NCI-H2171 (cell line): ENCODE measurements around the gene CPZ.

ENCODE experiments used
- DNase-seq: peaks from one replicate; lab custom pipeline; 2025; lab: John Stamatoyannopoulos, UW

Gene CPZ

GRCh38 chr4:8592366-8593263, at the start of gene CPZ:
Gene CPZ (plus strand): TSS chr4:8592765. CDS start chr4:8592834, 69 bp downstream.
- no peak for DNase-seq

GRCh38 chr4:8542776-8543525, 49.6 kb upstream of the CPZ start:
- DNase-seq, result no peak

GRCh38 chr4:8543623-8544022, 48.9 kb upstream of the CPZ start:
- DNase-seq, result no peak

- no peak for DNase-seq
Observed at GRCh38 chr4:8544282-8544681, 48.3 kb upstream of the CPZ start.

- no peak for DNase-seq
Observed at GRCh38 chr4:8544741-8545438, 47.7 kb upstream of the CPZ start.

- no peak for DNase-seq
Observed at GRCh38 chr4:8545439-8545765, 47.2 kb upstream of the CPZ start.

- no peak for DNase-seq
Observed at GRCh38 chr4:8546766-8547107, 45.8 kb upstream of the CPZ start.

- no peak for DNase-seq
Observed at GRCh38 chr4:8547108-8547911, 45.3 kb upstream of the CPZ start.

- no peak for DNase-seq
Observed at GRCh38 chr4:8547912-8548730, 44.4 kb upstream of the CPZ start.

- peak; percentile 45 for DNase-seq
Observed at GRCh38 chr4:8548731-8549351, 43.7 kb upstream of the CPZ start.

- no peak for DNase-seq
Observed at GRCh38 chr4:8549352-8549931, 43.1 kb upstream of the CPZ start.

- DNase-seq, result no peak
Observed at GRCh38 chr4:8550691-8551090, 41.9 kb upstream of the CPZ start.

GRCh38 chr4:8552024-8552423, 40.5 kb upstream of the CPZ start:
- DNase-seq, result no peak

GRCh38 chr4:8552581-8553205, 39.9 kb upstream of the CPZ start:
- no peak for DNase-seq

- no peak for DNase-seq
Observed at GRCh38 chr4:8553216-8553615, 39.3 kb upstream of the CPZ start.

GRCh38 chr4:8553991-8554405, 38.6 kb upstream of the CPZ start:
- no peak for DNase-seq

GRCh38 chr4:8554555-8555100, 37.9 kb upstream of the CPZ start:
- no peak for DNase-seq

- no peak for DNase-seq
Observed at GRCh38 chr4:8555716-8556115, 36.8 kb upstream of the CPZ start.

GRCh38 chr4:8556341-8557150, 36.0 kb upstream of the CPZ start:
- no peak for DNase-seq
